ENCODE data around the gene SSMEM1.
A peak's percentile ranks its signal among the peaks of the same experiment; 100 is the strongest.
"Not testable (repeated sequence)": the region's sequence is repeated elsewhere in the genome, so short reads cannot be mapped to it uniquely, and the experiment has no call there.

The SSMEM1 gene

GRCh38 chr7:130207642-130208041 is at the start of gene SSMEM1:
TSS of gene SSMEM1 (plus strand) at chr7:130207860. CDS start at chr7:130207911, 51 bp downstream.
- no peak for DNase-seq

GRCh38 chr7:130160023-130160422 is 47.6 kb upstream of the SSMEM1 start:
- no peak for DNase-seq

- DNase-seq = no peak
These were observed 47.2 kb upstream of the SSMEM1 start for GRCh38 chr7:130160455-130160854.

GRCh38 chr7:130162196-130162595 is 45.5 kb upstream of the SSMEM1 start:
- no peak for DNase-seq

- no peak for DNase-seq
These were observed 33.3 kb upstream of the SSMEM1 start for GRCh38 chr7:130174237-130174959.

- DNase-seq = no peak
These were observed 29.4 kb upstream of the SSMEM1 start for GRCh38 chr7:130178251-130178650.

- no peak for DNase-seq
These were observed 28.0 kb upstream of the SSMEM1 start for GRCh38 chr7:130179631-130180030.

- DNase-seq = no peak
These were observed 26.9 kb upstream of the SSMEM1 start for GRCh38 chr7:130180571-130181262.

GRCh38 chr7:130181263-130181605 is 26.4 kb upstream of the SSMEM1 start:
- DNase-seq = no peak

GRCh38 chr7:130182990-130183389 is 24.7 kb upstream of the SSMEM1 start:
- DNase-seq = no peak

- DNase-seq = not testable (repeated sequence)
These were observed 23.3 kb upstream of the SSMEM1 start for GRCh38 chr7:130184349-130184748.

- no peak for DNase-seq
These were observed 20.3 kb upstream of the SSMEM1 start for GRCh38 chr7:130187360-130187759.

GRCh38 chr7:130189343-130189742 is 18.3 kb upstream of the SSMEM1 start:
- DNase-seq = no peak

- no peak for DNase-seq
These were observed 15.9 kb upstream of the SSMEM1 start for GRCh38 chr7:130191791-130192190.

GRCh38 chr7:130195396-130195795 is 12.3 kb upstream of the SSMEM1 start:
- DNase-seq = no peak

GRCh38 chr7:130196476-130196875 is 11.2 kb upstream of the SSMEM1 start:
- no peak for DNase-seq

- no peak for DNase-seq
These were observed 10.6 kb upstream of the SSMEM1 start for GRCh38 chr7:130197094-130197493.

- DNase-seq = no peak
These were observed 5.9 kb upstream of the SSMEM1 start for GRCh38 chr7:130201796-130202195.

- peak; percentile 50 for DNase-seq
These were observed 2.3 kb upstream of the SSMEM1 start, which contains the start of gene TMEM209 for GRCh38 chr7:130205084-130205947. TSS of gene TMEM209 (minus strand) at chr7:130205406. CDS start at chr7:130205375, 31 bp downstream.

GRCh38 chr7:130207033-130207432 is 627 bp upstream of the SSMEM1 start:
- DNase-seq = no peak

- DNase-seq = no peak
These were observed 856 bp downstream of the SSMEM1 start for GRCh38 chr7:130208516-130208915.

GRCh38 chr7:130210181-130210935 is 2.7 kb downstream of the SSMEM1 start:
- DNase-seq = no peak

- DNase-seq = no peak
These were observed 6.2 kb downstream of the SSMEM1 start for GRCh38 chr7:130213828-130214227.
